Right renal pelvis (tissue), 4 donors: ENCODE data around the gene ZMYND12. TPM values are rescaled to one million over a fixed set of nuclear protein-coding genes. Genes with fewer than 3 reads are reported as not detected.

Experiments used
- DNase-seq, 4 donors: peaks; one replicate each; pipeline ENCODE4 v3.0.0-alpha.2; 2013; ENCODE audit warnings: low read depth in 4 of 4, low spot score in 3 of 4, missing footprints in 1 of 4
- polyA plus RNA-seq, 4 donors: library from polyadenylated mRNA; unstranded; fragments of 120-200 nt; gene quantifications; one replicate each; pipeline ENCODE4 v1.2.1, GENCODE V29; 2013; ENCODE audit not compliant: insufficient read length in 4 of 4

ZMYND12 gene
- polyA plus RNA-seq, 4 donors: 3.9 to 5.6 (median 4.5) TPM

DNA sequence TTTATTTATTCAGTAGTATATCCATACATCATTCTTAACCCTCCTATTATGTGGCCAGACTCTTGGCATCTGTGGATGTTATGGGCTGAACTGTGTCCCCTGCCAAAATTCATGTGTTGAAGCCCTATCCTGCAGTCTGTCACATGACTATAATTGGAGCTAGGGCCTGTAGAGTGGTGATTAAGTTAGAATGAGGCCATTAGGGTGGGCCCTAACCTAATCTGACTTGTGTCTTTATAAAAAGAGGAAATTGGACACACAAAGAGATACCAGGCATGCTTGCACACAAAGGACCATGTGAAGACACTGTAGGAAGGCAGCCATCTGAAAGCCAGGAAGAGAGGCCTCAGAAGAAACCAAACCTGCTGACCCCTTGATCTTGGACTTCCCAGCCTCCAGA lies 6.6 kb downstream of the ZMYND12 start:
- DNase-seq: no peak

DNA sequence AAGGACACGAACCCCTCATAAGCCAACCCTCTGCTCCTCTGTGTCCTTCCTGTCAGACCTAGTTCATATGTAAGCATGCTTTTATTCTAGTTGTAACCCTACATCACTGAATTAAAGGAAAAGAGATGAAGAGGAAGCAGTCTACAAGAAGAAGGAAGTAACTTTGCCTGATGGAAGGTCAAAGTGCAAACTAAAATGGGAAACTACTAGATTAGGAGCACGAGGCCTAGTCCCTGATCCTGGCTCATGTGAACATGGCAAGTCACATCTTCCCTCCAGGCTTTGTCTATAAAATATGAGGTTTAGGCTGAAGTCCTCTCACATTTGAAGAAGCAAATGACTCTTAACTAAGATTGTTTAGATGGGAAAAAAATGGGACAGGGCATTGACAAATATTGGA lies 13.2 kb downstream of the ZMYND12 start:
- no peak for DNase-seq

DNA sequence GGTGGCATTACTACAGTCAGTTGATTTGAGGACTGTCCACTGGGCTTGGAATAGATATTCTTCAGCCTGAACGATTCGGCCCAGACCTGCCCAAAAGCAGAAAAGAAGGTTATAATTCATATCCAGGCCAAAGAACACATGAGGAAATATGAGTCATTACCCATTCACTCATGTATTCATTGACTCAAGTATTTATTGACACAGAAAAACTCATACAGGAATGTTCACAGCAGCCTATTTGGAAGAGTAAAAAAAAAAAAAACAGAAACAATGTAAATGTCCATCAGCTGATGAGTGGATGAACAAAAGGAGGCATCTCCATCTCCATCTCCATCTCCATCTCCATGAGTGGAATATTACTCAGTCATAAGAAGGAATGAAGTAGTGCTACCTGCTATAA lies 15.9 kb downstream of the ZMYND12 start:
- DNase-seq: no peak

DNA sequence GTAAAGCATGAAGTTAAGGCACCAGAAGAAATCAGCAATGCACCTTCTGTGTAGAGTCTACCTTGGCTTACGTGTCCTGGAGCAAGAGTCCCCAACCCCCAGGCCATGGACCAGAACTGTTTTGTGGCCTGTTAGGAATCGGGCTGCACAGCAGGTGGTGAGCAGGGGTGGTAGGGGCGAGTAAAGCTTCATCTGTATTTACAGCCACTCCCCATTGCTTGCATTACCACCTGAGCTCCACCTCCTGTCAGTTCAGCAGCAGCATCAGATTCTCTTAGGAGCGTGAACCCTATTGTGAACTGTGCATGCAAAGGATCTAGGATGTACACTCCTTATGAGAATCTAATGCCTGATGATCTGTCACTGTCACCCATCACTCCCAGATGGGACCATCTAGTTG lies 21.5 kb downstream of the ZMYND12 start:
- no peak for DNase-seq

DNA sequence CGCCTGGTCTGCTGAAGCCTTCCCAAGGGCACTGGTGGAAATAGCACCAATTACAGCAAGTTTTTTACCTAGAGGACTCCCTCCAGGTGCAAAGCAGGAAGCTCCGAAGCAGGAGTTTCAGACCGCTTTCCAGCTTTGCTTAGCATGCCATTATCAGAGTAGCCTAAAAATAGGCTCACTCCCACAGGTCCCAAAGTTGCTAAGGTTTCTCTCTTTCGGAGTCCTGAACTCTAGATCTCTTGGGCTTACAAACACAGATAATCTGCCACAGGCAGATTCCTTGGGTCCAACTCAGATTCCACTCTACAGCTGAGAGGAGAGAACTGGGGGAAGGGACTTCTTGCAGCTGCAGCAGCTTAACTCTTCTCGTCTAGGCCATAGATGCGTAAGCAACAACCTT lies 22.5 kb downstream of the ZMYND12 start:
- no peak for DNase-seq

DNA sequence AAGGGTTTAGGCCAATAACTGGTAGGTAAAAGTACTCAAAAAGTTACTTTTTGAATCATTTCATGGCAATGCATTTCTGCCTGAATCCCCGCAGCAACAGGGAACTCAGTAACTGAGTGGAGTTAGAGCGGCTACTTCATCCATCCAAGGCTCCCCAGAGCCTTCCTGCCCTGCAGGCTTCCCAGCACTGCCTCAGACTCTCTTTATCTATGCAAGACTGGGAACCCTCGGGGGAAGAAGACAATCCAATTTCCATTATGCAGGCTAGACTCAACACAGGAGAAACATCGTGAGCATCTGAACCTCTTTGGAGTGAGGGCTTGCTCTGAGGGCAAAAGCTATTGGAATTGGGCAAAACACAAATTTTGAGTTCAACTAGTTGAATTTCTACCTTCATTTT lies 23.1 kb downstream of the ZMYND12 start:
- no peak for DNase-seq

DNA sequence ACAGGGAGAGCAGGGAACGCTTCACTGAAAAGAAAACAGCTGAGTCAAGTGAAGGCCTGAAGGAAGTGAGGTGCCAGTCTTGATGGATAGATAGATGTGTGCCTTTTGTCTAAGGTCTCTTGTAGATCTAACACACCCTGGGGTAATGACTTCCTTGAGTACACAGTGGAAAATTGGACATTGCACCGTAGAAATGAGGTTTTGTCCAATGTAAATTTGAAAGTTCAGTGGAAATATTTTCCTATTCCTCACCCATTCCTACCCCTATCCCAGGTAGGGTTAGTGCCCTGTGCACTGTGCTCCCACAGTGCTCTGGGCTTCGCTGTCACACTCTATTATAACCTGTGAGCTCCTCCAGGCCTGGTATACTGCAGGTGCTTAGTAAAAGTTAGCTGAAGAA lies 24.3 kb downstream of the ZMYND12 start:
- DNase-seq: no peak

DNA sequence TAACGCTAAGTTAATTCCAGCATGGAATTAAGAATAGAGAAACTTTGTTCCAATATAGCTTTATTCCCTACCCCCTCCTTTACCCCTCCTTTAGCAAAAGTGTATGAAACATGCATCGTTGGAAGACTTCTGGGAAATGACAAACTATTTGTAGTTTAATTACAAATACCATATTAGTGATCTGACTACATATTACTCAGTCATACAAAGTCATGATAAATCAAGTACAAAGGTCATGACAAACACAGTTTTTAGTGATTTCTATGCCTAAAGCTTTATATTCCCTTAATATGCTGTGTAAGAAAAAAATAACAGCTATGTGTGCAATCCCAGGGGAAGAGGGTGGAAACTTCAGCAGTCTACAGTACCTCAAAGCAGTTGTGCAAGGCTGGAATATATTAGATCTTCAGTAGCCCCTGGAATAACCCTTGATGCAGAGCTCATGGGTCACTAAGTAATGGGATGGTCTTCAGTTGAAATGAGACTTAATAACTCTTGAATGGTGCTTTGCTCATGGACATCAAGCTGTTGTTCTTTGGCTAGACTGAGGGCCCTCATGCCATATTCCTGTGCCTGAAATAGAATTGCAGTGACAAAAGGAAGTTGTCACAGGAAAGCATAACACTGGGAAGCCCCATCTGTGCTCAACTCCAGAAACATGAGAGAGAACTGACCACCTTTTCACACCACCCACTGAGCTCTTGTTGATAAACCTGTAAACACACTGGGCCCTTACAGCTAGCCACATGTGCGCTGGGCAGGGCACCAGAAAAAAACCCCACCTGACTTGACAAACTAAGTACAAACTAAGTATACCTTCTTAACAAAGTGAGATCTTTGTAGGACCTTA lies 25.3 kb downstream of the ZMYND12 start:
- DNase-seq: no peak

DNA sequence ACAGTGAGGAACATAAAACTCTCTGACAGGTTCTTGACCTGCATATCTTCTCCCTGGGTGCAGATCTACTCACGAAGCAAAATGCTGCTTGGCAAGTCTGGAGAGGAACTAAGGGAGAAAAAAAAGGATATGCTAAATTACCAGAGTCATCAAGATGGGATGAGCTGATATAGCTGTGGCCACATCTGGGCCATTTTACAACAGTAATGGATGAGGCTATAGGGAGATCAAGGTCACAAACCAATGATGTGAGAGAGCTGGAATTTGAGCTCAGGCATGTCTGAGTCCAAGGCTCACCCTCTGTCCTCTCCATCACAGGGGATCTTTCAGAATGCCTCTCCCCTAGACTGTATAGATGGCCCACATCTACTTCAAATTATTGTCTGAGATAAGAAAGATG lies 26.2 kb downstream of the ZMYND12 start:
- no peak for DNase-seq

DNA sequence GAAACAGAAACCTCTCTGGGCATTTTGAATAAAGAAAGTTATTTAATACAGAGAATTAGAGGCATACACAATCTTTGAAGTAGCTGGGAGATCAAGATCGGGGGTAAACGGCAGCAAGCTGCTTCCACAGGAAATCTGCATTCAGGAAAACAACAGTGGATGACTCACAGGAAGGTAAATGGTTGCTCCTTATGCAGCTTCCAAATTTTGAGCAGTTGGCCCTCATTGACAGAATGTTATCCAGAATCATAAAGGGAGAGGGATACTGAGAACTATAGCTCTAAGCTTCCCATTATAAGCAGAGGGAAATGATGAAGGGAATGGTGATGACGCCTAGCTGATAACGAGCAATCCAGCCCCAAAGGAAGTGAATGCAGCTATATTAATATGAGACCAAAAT lies 28.6 kb downstream of the ZMYND12 start:
- DNase-seq: no peak

DNA sequence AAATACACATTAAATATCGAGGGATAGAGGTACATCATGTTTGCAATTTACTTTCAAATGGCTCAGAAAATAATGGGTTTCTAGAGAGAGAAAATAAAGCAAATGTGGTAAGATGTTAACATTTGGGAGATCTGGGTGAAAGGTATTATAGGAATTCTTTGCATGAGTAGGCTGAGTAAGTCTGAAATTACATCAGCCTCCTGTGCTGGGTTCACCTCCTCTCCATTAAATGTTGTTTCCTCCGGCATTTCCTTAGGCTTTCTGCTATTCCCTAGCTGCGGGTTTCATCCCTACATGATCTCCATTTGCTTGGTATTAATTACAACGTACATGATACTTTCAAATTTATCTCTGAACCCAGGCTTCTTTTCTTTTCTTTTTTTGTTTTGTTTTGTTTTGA lies 31.6 kb downstream of the ZMYND12 start:
- DNase-seq: no peak

DNA sequence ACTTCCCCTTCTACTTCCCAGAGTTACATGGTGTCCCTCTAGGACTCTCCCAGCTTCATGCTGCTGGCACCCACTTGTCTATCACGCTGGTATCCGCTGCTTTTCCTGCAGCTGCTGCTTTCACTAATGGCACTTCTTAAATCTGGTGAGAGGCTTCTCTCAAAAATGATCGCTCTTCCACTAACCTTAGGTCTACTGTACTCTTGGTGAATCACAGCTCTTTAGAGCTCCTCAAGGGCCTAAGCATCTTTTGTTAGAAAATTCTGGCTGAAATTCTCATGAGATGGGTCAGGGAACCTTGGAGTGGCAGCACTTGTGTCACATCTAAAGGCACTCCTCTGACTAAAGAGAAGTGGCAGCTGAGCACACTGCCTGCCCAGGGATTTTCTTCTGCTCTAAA lies 32.1 kb downstream of the ZMYND12 start:
- DNase-seq: no peak

DNA sequence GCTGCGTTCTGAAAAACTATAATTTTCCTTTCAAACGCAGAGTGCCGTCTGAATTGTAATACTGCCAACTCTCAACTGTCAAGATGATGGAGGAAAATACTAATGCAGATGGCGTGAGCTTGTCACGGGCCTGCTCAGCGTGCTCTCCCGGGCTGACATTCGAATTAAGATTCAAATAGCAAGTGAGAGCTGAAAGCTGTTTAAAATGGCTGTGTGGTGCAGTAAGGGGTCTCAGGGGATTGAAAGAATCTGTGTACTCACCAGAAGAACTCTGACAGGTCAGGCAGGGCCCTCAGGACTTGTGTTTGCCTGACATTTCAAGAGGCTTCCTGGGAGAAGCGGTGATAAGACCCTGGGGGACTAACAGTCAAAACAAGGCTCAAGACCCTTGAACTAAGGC lies 33.1 kb downstream of the ZMYND12 start:
- no peak for DNase-seq

DNA sequence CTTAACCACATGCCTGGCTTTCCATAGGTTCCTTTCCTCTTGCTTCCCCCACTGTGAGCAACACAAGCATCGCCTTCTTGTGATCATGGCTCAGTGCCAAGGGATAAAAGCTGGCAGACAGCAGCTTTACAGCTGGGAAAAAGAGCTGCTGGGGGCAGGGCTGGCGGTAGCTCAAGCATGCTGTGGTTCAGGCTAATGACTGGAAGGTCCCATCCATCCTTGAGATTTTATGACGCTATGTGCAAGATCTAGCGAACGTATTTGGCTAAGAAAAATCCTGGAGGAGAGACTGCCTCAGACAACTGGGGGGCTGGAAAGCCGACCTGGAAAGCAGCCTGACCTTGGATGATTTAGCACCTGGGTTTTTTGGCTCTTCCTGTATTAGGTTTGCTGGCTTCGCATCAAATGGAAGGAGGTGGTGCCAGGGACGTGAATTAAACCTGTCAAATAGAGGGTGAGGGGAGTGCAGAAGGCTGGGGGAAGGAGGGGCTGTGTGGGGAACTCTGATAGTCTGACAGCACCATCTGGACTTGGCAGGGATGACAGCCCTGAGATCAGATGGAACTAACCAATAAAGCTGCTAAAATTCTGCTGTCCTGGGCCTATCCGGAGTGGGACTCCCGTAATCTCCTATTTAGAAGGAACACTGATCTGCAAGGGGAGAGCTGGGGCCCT lies 34.8 kb downstream of the ZMYND12 start:
- peak; percentile 74 to 87 (median 77) for DNase-seq

DNA sequence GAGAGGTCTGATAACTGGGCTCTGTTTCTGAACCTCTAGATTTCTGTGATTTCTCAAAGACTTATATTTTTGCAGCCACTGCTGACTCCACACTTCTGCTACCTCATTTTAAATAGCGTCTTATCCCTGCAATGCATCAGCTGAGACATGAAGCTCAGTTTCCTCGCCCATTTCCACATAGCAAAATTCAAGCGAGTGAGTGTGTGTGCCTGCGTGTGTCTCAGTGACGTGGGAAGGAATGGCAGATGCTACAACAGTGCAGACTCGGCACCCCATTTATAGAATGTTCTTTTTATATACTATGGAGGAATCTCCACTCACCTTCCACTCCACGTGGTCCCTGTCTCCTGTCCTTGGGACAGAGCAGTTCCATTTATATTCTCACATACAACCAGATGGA lies 35.7 kb downstream of the ZMYND12 start:
- no peak for DNase-seq

DNA sequence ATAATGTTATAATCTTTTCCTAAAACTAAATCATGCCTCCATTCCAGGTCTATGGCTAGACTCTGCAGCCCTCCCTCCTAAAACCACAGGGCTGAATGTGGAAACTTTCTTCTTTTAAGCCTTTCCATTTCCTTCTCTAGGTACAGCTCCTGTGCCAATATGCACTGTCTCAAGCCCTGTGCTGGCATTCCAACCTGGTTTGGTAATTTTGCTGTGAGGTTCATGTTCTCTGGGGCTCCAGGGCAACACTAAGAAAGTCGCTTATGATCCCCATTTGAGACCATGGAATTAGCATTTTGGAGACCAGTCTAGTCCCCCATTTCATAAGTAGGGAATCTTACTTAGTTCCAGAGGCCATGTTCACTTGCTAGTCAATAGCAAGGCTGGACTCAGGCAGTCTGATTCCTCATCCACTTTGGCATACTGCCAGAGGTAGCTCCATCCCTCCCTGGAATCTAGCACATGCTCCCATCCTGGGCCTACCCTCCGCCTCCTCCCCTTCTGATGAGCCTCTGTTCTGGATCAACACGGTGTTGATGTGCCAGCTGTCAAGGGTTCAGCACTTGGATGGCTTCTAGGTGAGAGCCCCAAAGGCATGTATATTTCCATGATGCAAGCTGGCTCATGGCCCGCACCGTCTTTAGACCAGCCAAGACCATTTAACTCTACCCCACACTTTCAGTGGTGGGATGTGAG lies 36.5 kb downstream of the ZMYND12 start:
- DNase-seq: no peak

DNA sequence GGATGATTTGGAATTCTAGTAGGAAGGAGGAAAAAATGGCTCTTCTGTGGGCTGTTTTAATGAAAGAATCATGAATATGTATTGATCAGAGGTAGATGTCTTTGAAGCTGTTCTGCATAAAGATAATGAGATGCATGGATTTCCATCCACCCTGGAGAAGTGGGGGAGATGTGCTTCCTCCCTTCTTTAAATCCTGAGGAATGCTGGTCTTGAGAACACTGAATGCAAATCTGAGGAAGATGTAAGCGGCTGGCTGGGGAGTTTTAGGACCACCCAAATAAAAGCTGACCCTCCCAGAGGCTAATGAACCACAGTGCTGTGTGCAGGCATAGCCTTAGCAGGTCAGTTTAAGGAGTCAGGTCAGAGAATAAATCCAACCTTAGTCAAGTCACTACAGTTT lies 37.3 kb downstream of the ZMYND12 start:
- DNase-seq: no peak

DNA sequence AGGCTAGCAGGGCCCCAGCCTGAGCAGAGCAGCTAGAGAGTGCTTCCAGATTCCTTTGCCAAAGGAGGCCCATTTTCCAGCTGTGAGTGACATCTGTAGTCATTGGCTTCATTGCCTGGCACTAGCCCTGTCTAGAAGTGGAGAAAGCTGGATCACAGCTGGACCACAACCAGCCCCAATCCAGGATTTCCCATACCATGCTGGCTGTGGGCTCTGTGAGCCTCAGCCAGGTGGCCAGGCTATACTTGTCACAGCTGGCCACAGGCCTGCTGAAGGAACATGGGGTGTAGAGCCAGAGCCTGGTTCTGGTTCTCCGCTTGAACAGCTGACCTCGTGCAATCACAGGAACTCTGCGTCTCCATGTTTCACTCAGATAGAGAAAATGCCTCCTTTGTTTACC lies 38.7 kb downstream of the ZMYND12 start:
- DNase-seq: no peak

DNA sequence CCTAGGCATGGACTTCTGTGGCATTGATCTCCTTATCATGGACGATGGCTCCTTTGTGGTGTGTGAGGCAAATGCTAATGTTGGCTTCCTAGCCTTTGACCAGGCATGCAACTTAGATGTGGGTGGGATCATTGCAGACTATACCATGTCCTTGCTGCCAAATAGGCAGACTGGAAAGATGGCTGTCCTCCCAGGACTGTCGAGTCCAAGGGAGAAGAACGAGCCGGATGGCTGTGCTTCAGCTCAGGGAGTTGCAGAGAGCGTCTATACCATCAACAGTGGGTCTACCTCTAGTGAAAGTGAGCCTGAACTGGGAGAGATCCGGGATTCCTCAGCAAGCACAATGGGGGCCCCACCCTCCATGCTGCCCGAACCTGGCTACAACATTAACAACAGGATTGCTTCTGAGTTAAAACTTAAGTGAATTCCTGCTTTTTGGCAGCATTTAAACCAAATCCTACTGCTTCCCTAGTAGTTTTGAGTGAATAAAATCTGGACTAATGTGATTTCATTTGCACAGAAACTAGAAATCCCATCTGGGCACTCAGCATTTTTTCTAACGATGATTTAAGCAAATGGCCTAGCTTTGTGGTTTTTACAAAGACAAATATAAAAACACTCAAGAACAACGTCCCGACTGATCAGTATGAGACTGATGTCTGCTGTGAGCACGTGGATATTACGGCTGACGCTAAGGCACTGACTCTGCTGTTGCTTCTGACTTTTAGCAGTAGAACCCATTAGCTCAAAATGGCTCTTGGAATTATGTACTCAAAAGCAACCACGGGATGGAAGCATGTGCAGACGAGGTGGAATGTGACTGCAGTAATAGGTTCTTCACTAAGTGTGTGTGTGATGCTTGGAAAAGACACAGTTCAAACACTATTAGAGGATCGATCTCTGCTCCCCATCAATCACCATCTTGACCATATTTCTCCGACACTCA lies 41.0 kb downstream of the ZMYND12 start:
- no peak for DNase-seq

DNA sequence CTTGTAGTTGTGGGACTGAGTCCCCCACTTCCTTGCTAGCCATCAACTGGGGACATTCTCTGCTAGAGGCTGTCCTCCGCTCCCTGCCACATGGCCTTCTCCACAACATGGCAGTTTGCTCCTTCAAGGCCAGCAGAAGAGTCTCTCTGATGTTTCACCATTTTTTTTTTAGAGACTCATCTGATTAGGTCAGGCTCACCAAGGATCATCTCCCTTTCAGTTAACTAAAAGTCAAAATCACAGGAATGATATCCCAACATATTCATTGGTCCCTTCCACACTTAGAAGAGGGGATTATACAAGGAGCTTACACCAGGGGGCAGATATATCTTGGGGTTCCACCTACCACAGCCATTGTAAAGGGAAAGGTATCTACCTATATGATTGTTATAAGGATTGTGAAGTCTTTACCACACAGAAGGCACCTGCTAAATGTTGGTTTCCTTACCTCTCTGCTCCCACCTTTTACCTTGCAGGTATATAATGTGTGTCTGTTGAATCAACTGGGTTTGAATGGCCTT lies 51.9 kb downstream of the ZMYND12 start:
- no peak for DNase-seq
